ENCODE measurements around the gene RNMT.
"Not testable (repeated sequence)": the region's sequence is repeated elsewhere in the genome, so short reads cannot be mapped to it uniquely, and the experiment has no call there.

Gene RNMT

DNA sequence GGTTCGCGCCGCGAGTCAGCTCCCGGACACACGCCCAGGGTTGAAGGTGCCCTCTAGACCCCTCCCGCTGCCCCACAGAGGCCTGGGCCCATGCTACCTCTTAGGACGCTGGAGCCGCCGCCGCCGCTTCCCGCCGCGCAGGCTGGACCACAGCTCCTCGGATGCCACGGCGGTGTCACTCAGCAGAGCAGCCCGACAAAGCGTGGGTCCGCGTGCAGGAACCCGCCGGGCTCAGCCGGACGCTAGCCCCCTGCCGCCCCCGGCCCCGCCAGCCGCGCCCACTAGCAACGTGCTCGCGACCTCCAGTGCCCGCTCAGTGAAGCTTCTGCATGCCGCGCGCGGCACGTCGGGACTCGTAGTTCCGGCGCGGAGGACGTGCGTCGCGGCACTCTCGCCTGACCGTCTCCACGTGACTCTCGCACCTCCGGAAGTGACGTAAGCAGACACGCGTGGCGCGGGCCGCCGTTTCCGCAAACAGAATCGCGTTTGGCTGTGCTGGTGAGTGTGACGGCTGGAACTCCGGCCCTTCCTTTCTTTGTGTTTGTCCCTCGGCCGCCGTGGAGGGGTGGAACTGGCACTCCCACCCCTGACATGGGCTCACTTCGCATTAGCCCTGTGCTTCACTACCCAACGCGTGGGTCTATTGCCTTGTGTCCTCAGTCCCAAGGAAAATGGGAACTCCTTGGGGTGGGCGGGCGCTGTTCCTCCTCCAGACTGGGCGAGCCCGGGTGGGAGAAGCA lies at the start of gene RNMT, which contains the start of gene FAM210A:
Gene RNMT, plus strand, starts transcription at position 442 of the 740 bp plus-strand sequence. CDS start 4,845 bp downstream, outside the sequence.
Gene FAM210A, minus strand, starts transcription at position 327 of the 740 bp plus-strand sequence. CDS start 44,481 bp downstream, outside the sequence.
- peak; percentile 92 for DNase-seq

DNA sequence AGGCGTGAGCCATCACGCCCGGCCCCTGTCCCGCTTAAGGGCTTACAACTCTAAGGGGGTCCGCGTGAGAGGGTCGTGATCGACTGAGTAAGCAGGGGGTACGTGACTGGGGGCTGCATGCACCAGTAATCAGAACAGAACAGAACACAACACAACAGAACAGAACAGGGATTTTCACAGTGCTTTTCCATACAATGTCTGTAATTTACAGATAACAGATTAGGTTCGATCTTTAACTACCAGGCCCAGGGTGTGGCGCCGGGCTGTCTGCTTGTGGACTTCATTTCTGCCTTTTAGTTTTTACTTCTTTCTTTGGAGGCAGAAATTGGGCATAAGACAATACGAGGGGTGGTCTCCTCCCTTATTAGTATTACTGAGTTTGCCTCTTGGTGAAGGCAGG lies 49.1 kb upstream of the RNMT start:
- not testable (repeated sequence) for DNase-seq

DNA sequence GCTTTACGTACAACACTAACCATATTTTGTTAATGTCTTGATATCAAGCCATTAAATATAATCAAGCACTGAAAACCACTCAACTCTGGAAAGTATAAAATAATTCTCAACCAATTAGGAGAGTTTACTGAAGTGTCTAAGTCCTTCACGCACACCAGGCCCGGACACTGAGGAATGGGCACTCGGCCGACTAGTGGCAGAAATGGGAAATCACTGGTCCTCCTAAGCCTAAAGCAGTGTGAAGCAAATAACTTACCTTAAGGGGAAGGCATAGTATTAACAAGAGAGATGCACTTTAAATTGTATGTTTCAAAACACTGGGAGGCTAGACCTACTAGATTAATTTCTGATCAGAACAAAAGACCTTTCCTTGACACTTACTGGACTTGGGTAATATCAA lies 45.9 kb upstream of the RNMT start:
- DNase-seq = no peak

DNA sequence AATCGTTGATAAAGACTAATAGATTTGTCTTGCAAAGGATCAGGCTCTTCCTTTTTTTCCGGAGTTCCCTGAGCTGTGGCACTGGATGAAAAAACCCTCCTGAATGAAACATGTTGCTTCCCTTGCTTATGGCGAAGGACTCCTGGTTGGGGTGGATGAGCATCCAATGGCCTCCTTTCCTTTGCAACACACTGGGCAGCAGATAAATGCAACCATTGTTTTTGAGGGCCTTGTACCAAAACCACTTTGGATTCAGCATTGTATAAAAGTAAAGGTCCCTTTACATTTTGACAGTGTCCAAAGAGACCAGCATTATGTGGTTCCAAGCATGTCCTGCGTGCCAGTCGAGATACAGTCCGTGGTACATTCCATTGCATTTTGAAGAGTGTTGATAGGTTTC lies 44.8 kb upstream of the RNMT start:
- no peak for DNase-seq

DNA sequence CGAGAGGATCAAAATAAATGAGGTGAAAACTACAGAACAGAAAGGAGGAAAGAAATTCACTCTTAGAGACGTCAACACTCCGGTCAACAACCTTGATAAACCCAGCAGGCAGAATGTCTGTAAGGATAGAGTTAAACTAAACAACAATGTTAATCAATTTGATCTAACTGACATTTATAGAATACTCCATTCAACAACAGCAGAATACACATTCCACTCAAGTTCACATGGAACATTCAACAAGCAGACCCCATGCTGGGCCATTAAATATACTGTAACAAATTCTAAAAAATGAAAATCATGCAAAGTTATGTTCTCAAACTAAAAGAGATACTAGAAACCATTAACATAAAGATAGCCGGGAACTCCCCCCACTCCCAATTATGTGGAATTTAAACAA lies 41.9 kb upstream of the RNMT start:
- no peak for DNase-seq

DNA sequence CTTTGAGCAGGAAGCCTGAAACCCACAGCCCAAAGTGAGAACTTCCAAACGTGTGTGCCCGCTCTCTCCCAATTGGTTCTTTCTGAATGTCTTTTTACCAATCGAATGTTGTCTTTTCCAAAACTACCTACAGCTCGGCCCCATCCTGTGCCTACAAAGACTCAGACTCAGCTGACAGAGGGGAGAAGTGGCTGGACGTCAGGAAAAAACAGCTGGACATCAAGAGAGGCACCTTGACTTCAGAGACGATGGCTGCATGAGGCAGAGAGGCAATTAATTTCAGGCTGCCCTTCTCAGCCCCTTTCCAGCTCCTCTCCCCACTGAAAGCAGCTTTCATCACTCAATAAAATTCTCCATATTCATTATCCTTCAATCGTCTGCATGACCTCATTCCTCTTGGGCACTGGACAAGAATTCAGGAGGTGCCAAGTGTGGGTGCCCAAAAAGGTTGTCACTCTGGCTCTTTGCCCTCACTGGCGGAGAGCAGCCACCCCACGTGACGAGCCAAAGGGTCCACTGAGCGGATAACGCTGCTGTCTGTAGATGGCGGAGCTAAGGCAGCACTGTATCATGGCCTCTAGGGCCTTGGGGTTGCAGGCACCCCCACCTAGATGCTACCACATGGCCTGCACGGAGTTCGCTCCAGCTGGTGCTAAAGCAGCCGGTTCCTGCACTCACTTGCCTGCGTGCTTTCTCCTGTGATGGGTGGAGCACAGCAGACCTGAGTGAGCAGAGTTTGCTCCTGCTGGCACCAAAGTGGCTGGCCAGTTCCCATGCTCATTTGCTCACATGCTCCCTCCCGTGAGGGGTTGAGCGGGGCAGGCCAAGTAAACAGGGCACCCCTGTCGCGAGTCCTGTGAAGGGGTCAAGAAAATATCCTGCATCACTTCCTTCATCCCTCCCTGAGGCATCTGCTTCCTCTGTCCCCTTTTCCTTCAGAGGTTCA lies 38.0 kb upstream of the RNMT start:
- DNase-seq = no peak

DNA sequence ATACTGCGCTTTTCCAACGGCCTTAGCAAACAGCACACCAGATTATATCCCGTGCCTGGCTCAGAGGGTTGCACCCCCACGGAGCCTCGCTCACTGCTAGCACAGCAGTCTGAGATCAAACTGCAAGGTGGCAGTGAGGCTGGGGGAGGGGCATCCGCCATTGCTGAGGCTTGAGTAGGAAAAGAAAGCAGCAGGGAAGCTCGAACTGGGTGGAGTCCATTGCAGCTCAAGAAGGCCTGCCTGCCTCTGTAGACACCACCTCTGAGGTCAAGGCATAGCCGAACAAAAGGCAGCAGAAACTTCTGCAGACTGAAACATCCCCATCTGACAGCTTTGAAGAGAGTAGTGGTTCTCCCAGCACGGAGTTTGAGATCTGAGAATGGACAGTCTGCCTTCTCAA lies 36.4 kb upstream of the RNMT start:
- DNase-seq = not testable (repeated sequence)

DNA sequence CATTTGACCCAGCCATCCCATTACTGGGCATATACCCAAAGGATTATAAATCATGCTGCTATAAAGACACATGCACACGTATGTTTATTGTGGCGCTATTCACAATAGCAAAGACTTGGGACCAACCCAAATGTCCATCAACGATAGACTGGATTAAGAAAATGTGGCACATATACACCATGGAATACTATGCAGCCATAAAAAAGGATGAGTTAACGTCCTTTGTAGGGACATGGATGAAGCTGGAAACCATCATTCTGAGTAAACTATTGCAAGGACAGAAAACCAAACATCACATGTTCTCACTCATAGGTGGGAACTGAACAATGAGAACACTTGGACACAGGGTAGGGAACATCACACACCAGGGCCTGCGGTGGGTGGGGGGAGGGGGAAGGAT lies 31.1 kb upstream of the RNMT start:
- not testable (repeated sequence) for DNase-seq

DNA sequence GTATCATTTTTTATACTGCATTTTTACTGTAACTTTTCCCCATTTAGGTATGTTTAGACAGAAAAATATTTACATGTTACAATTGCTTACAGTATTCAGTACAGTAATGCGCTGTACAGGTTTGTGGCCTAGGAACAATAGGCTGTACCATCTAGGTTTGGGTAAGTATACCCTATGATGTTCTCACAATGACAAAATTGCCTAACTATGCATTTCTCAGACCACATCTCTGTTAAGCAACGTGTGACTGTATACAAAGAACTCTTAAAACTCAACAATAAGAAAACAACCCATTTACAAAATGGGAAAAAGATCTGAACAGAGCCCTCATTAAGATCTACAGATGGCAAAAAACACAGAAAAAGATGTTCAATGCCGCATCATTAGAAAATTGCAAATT lies 29.5 kb upstream of the RNMT start:
- DNase-seq = no peak

DNA sequence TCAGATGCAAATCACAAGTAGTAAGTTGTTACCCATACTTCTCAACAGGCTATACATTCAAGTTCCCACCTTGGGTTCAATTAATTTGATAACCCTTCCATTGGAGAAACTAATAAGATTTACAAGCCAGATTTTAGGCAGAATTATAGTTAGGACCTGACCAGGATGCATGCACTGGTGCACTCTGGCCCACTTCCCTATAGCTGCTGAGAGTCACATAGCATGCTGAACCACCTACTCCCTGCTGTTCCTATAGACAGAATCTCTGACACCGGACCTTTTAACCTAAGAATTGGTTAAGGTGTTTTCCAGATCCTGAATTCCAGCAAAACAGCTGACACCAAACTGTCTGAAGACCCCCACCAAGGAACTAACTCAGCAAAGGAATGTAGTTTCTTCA lies 26.3 kb upstream of the RNMT start:
- no peak for DNase-seq

DNA sequence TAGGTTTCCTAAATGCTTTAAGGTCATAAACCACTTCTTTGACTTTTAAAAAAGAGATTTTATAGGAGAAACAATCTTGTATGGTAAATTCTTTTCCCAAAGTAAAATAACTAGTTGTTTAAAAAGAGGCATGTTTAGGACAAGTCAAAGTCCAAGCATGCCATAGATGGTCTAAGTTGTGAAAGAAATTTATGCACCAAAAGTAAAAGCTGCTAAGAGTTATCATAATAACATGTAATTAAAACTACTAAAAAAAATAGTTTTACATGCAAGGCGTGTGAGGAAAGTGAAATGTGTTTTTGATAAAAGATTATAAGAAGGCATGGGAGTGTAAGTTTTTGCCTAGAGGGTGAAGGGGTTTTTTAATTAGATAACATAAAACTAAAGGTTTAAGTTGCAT lies 22.6 kb upstream of the RNMT start:
- no peak for DNase-seq

DNA sequence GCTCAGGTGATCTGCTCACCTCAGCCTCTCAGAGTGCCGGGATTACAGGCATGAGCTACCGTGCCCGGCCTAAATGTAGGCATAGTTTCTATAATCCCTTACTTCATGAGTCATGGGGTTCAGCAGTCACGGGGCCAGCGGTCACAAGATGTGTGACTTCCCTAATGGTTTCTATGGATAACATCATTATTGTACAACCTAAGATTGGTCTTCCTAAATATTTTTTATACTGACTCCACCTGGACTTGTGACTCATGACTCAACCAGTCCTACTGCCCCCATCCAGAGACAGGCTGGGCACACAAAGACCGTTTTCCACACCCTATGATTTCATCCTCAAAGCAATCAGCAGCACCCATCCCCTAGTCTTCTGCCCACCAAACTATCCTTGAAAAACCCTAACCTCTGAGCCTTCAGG lies 16.1 kb upstream of the RNMT start:
- DNase-seq = no peak

DNA sequence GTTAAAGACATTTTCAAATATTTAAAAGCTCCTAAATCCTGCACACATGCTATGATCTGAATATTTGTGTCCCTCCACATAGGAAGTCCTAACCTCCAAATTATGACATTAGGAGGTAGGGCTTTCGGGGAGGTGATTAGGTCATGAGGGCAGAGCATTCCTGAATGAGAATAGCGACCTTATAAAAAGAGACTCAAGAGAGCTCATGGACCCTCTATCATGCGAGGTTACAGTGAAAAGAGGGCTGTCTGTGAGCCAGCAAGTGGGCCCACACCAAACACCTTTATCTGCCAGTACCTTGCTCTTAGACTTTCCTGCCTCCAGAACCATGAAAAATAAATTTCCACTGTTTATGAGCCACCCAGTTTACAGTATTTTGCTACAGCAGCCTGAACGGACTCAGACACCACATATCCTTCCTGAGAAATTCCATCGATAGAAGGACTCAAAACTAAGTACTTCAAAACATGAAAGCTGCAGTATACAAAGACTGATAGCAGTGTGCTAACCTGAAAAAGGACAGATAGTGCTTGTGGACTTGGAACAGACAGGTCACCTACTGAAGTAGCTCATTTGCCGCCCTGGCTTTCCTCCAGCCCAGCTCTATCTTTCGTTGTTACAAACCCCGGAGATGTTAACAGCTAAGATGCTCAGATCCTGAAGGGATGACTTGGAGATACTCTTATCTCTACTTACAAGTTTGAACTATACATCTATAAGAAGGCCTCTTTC lies 13.9 kb upstream of the RNMT start:
- no peak for DNase-seq

DNA sequence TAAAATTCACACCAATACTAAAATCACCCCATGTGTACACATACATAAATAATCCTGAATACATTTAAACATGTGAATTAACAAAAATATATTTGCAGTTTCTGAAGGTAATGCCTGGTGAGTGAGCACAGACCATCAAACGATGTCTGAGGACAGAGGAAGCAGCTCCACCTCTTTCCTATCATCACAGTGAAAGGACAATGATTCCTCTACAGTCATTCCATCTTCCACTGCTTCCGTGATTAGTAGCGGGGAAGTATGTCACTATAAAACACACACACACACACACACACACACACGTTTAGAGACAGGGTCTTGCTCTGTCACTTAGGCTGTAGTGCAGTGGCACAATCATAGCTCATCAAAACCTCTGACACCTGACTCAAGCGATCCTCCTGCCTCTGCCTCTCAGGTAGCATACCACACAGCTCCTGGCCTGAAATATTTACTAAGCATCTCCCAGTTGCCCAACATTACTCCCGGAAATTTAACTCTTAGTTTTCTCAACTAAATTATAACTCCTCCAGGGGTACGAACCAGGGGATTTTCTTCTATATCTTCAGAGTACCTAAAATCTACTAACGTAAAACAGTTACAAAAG lies 12.9 kb upstream of the RNMT start:
- DNase-seq = no peak

DNA sequence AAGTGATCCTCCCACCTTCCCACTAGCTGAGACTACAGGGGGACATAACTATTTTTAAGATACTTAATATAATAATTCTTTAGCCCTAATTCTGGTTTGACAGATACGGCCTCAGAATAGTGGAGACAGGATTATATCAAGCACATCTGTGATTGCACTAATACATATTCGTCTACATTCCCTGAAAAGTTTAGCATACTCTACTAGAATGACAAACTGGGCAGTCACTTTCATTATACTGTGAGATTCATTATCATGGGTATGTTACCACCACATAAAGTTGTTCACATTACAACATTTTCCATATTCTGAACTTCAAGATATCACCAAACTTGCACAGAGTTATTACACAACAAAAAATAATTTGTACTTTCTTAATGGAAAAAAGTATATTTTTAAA lies 11.1 kb upstream of the RNMT start:
- DNase-seq = no peak

DNA sequence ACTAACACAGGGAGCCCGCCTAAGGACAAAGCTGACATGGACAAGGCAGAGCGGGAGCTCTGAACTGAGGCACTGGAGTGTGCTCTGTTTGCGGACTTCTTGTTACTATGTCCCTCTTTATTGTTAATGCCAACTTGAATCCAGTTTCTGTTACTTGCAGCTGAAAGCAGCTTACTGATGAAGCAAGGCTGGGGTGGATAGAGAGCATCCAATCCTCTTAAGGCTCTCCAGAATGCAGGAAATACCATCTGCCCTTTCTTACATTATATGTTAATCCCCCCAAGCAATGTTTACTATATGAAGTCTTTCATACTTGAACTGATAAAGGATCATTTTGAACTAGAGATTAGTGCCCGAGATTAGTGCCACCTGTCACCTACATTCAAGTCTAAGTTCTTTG lies 9.6 kb upstream of the RNMT start:
- DNase-seq = no peak

DNA sequence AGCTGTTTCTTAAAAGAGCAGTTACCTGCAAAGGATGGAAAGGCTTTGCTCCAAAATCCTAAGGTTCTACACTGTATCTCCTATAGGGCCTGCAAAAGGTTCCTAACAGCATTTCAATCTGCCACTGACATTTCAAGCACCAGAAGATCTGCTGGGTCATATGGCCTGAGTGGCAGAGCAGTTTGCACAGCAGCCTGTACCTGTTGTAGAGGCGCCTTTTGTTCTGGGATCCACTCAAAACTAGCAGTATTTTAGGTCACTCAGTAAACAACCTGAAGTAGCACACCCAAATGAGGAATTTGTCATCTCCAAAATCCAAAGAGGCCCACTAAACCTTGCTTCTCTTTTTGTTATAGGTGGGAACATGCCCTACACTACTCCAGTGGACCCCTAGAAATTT lies 6.3 kb upstream of the RNMT start:
- no peak for DNase-seq

DNA sequence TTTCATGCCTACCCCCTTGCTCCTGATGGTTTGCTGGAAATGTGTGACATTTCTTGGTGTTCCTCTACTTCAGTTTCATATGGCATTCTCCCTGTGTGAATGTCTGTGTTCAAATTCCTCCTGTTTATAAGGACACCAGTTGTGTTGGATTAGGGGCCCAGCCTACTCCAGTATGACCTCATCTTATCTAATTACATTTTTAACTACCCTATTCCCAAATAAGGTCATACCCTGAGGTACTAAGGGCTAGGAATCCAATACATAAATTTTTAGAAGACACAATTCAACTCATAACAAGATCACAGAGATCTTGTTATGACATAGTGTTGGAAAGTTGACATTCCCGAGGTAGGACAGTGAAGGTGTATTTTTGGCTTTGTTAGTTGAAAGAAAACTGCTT lies 5.6 kb upstream of the RNMT start:
- DNase-seq = no peak

DNA sequence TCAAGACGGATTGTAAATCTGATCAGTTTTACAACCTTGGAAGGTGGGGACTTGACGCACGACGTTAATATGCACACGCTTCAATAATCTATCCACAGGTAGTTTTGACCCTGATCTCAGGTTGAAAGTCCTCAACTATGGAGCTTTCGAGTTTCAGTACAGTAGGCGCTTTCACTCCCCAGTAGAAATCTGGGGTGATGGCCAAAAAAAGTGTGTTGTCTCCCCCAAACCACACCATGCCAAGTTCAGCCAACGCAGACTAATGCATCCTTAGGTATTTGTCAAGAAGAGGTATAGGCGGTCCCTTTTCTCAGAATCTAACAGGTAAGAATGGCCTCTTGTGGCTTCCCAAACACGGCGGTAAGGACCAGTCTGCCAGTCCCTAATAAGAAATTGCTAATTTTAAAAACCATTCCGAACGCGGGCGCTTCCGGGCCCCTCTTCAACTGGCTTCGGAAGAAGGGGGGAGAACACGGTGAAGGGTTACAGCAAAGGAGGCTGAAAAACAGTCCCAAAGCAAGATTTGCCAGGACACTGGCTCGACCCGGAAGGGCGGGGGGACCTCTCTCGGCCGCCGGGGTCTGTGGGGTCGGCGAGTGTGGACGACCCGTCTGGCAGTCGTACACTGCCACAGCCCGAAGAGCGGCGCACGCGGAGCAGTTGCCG lies 774 bp upstream of the RNMT start:
- no peak for DNase-seq

DNA sequence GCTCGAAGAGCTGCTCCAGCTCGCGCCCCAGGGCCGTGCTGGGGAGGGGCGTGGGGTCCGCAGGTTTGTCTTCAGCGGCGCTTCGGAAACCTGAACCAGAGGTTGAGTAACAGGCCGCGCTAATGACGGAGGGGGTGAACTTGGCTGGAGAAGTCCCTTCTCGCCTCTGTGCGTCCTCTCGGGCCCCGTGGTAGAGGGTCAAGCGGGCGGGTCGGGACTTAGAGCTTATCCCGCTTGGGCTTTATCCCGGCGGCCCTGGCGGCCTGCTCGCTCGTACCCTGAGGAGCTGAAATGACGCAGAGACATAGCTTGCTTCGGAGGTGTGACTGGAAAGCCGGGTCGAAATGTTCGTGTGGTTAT lies 479 bp downstream of the RNMT start:
- DNase-seq = peak; percentile 19

DNA sequence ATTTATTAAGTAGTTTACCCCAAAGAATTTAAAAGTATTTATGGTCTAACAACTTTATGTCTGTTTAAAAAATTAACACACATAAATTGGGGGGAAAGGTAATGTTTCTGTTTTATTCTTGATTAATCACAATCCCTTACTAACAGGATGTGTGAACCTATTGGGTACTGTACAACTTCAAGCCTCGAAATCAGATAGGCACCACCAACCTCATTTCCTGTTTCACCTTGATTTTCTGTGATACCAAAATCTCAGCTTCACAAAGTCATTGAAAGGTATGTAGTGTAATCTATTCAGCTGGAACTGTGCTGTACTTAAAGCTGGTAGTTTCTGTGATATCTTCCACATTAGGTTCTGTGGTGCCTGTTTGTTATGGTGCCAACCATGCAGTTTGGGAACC lies 4.0 kb downstream of the RNMT start:
- DNase-seq = no peak

DNA sequence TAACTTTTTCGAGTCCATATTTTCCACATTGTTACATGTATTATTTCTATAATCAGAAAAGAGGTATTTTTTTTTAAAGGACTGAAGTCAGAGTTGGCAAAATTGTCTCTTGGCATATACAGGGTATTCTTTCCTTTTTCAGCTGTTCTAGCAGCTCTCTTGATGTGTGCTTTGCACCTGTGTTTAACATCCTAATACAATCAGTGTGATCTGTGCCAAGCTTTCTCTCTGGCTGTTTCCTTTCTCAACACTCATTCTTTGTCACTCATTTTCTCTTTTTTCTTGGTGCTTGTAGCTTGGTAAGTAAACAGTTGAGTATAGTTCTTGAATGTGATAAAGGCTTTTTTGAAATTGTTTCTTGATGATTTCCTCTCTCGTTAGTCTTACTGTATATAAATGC lies 9.2 kb downstream of the RNMT start:
- DNase-seq = no peak

Measured in NCI-H2171 treated with DMSO at 0.1 percent for 48 hours (cell line).